Mesothelial cell of epicardium (in vitro differentiated cells): ENCODE measurements around the gene STX1A. TPM values are rescaled to one million over a fixed set of nuclear protein-coding genes. Genes with fewer than 3 reads are reported as not detected.
"Not testable (repeated sequence)": the region's sequence is repeated elsewhere in the genome, so short reads cannot be mapped to it uniquely, and the experiment has no call there.

Source experiments
- DNase-seq, 2 experiments: peaks; one replicate each; pipeline ENCODE4 v3.0.0; 2021; ENCODE audit warnings: low spot score in 2 of 2; ENCODE audit not compliant: unreplicated experiment in 2 of 2
- H3K27ac Mint-ChIP-seq: 2 replicates; pipeline ENCODE4 v1.8.0; 2021; ENCODE audit warnings: mixed read lengths
- H3K27me3 Mint-ChIP-seq: 2 replicates; pipeline ENCODE4 v1.8.0; 2021; ENCODE audit warnings: low read depth, mixed read lengths
- H3K36me3 Mint-ChIP-seq: 2 replicates; pipeline ENCODE4 v1.8.0; 2021; ENCODE audit warnings: mixed read lengths
- H3K4me1 Mint-ChIP-seq: 2 replicates; pipeline ENCODE4 v1.8.0; 2021; ENCODE audit warnings: mixed read lengths
- H3K4me3 Mint-ChIP-seq: 2 replicates; pipeline ENCODE4 v1.8.0; 2021; ENCODE audit warnings: mild to moderate bottlenecking, moderate library complexity, mixed read lengths
- H3K9me3 Mint-ChIP-seq: 2 replicates; pipeline ENCODE4 v1.8.0; 2021; ENCODE audit warnings: mixed read lengths
- CTCF ChIP-seq: fragments of 200-600 bp; sonication (generic); IDR thresholded peaks from one replicate; pipeline ENCODE4 v1.5.0; 2021; ENCODE audit warnings: antibody characterized with exemption; ENCODE audit not compliant: unreplicated experiment
- total RNA-seq: library from RNA; stranded (reverse); gene quantifications from 3 replicates; pipeline ENCODE4 v1.2.1, GENCODE V29; 2021

STX1A gene
- total RNA-seq, 1 donor from 2014 or later = 15.5 TPM

GRCh38 chr7:73722785-73723184, 3.3 kb upstream of the STX1A start:
- H3K27me3 Mint-ChIP-seq = peaks cover 4% of the 10 kb centered on the region
- H3K4me1 Mint-ChIP-seq = peaks cover 6% of the 10 kb centered on the region
- no peaks in the 10 kb centered on the region for H3K9me3 Mint-ChIP-seq
- no peak for TF ChIP-seq CTCF
- DNase-seq = no peak
- no peak overlapping the region for H3K4me3 Mint-ChIP-seq
- no peak overlapping the region for H3K27ac Mint-ChIP-seq
- H3K36me3 Mint-ChIP-seq = no peaks in the 10 kb centered on the region

- not testable (repeated sequence) for H3K27me3 Mint-ChIP-seq, H3K4me1 Mint-ChIP-seq, H3K36me3 Mint-ChIP-seq
Observed at GRCh38 chr7:73722182-73722581, 2.7 kb upstream of the STX1A start.

GRCh38 chr7:73721377-73721817, 1.9 kb upstream of the STX1A start:
- peak overlapping the region; percentile 72 for H3K4me3 Mint-ChIP-seq
- no peak overlapping the region for H3K27ac Mint-ChIP-seq
- H3K9me3 Mint-ChIP-seq = no peaks in the 10 kb centered on the region
- H3K4me1 Mint-ChIP-seq = peaks cover 14% of the 10 kb centered on the region
- no peak for TF ChIP-seq CTCF
- peaks cover 4% of the 10 kb centered on the region for H3K27me3 Mint-ChIP-seq
- no peaks in the 10 kb centered on the region for H3K36me3 Mint-ChIP-seq
- DNase-seq = no peak

More at GRCh38 chr7:73722182-73722581, 2.7 kb upstream of the STX1A start:
- not testable (repeated sequence) for H3K27ac Mint-ChIP-seq, H3K4me3 Mint-ChIP-seq, DNase-seq, H3K9me3 Mint-ChIP-seq

GRCh38 chr7:73720443-73720842, 974 bp upstream of the STX1A start:
- H3K4me3 Mint-ChIP-seq = peak overlapping the region; percentile 72
- not testable (repeated sequence) for H3K36me3 Mint-ChIP-seq, DNase-seq, H3K27ac Mint-ChIP-seq, H3K9me3 Mint-ChIP-seq, H3K27me3 Mint-ChIP-seq
- peaks cover 22% of the 10 kb centered on the region for H3K4me1 Mint-ChIP-seq

- H3K4me3 Mint-ChIP-seq = peak overlapping the region; percentile 72
- no peak for TF ChIP-seq CTCF
- peaks cover 4% of the 10 kb centered on the region for H3K27me3 Mint-ChIP-seq
- H3K9me3 Mint-ChIP-seq = no peaks in the 10 kb centered on the region
- no peak overlapping the region for H3K27ac Mint-ChIP-seq
- DNase-seq = no peak
- no peaks in the 10 kb centered on the region for H3K36me3 Mint-ChIP-seq
- H3K4me1 Mint-ChIP-seq = peaks cover 23% of the 10 kb centered on the region
Observed at GRCh38 chr7:73719806-73720169, 319 bp upstream of the STX1A start.

GRCh38 chr7:73718438-73718881, 1.0 kb downstream of the STX1A start:
- H3K4me3 Mint-ChIP-seq = peak overlapping the region; percentile 65
- H3K27ac Mint-ChIP-seq = no peak overlapping the region
- peaks cover 23% of the 10 kb centered on the region for H3K4me1 Mint-ChIP-seq
- H3K9me3 Mint-ChIP-seq = no peaks in the 10 kb centered on the region
- no peak for TF ChIP-seq CTCF
- H3K27me3 Mint-ChIP-seq = peaks cover 4% of the 10 kb centered on the region
- no peak for DNase-seq
- no peaks in the 10 kb centered on the region for H3K36me3 Mint-ChIP-seq

- peaks cover 23% of the 10 kb centered on the region for H3K4me1 Mint-ChIP-seq
- no peak overlapping the region for H3K27ac Mint-ChIP-seq
- no peaks in the 10 kb centered on the region for H3K9me3 Mint-ChIP-seq
- H3K27me3 Mint-ChIP-seq = peaks cover 4% of the 10 kb centered on the region
- TF ChIP-seq CTCF = no peak
- no peak for DNase-seq
- H3K4me3 Mint-ChIP-seq = peak overlapping the region; percentile 65
- peaks cover 3% of the 10 kb centered on the region for H3K36me3 Mint-ChIP-seq
Observed at GRCh38 chr7:73717991-73718405, 1.5 kb downstream of the STX1A start.
